ENCODE data around the gene KLHL33.

DNA sequence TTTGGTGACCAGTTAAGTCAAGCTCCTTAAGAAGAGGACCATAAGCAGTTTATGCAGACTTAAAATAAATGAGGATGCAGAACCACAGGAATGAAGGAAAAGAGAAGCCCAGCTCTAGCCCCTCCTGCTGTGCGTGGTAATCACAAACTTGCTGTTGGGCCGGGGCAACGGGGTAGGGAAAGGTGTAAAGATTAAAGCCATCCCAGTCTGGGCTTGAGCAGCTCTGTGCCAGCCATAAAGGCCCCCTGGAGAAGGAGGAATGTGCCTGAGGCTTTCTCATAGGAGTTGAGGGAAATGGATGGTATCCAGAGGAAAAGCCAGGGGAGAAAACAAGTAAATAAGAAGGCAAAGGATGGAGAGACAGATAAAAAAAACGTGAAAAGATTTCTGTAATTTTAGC, 47.8 kb downstream of the KLHL33 start:
- TF ChIP-seq POLR2A (IDR thresholded peaks at IDR 0.05): no peak
- TF ChIP-seq, protein P1, sequence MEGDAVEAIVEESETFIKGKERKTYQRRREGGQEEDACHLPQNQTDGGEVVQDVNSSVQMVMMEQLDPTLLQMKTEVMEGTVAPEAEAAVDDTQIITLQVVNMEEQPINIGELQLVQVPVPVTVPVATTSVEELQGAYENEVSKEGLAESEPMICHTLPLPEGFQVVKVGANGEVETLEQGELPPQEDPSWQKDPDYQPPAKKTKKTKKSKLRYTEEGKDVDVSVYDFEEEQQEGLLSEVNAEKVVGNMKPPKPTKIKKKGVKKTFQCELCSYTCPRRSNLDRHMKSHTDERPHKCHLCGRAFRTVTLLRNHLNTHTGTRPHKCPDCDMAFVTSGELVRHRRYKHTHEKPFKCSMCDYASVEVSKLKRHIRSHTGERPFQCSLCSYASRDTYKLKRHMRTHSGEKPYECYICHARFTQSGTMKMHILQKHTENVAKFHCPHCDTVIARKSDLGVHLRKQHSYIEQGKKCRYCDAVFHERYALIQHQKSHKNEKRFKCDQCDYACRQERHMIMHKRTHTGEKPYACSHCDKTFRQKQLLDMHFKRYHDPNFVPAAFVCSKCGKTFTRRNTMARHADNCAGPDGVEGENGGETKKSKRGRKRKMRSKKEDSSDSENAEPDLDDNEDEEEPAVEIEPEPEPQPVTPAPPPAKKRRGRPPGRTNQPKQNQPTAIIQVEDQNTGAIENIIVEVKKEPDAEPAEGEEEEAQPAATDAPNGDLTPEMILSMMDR (IDR thresholded peaks at IDR 0.05): no peak
- no peak for TF ChIP-seq POLR2AphosphoS5 (IDR thresholded peaks at IDR 0.05)
- TF ChIP-seq EP300 (IDR thresholded peaks at IDR 0.05): no peak

Measured in stomach (tissue), 4 donors.